Measurements from ENCODE around the gene ARL3.
"Not testable (repeated sequence)": the region's sequence is repeated elsewhere in the genome, so short reads cannot be mapped to it uniquely, and the experiment has no call there.

The ARL3 gene

DNA sequence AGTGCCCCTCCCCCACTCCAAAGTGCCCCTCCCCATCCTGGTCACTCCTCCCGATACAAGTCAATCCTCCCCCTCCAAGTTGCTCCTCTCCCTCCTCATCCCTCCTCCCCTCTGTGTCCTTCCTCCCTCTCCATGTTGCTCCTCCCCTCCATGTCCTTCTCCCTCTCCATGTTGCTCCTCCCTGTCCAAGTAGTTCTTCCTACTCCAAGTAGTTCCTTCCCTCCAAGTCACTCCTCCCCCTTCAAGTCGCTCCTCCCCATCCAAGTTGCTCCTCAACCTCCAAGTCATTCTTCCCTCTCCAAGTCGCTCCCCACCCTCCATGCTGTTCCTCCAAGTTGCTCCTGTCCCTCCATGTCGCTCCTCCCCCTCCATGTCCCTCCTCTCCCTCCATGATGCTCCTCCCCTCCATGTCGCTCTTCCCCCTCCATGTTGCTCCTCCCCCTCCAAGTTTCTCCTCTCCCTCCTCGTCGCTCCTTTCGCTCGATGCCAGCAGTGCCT, 20.9 kb upstream of the ARL3 start:
- DNase-seq (ENCODE audit: low read depth): no peak

GRCh38 chr10:102732661-102733060, 18.5 kb upstream of the ARL3 start:
- DNase-seq (ENCODE audit: low read depth): no peak

GRCh38 chr10:102731222-102731800, 17.1 kb upstream of the ARL3 start:
- DNase-seq (ENCODE audit: low read depth): no peak

GRCh38 chr10:102729029-102730026, 15.1 kb upstream of the ARL3 start:
- DNase-seq (ENCODE audit: low read depth): peak; percentile 18

- DNase-seq (ENCODE audit: low read depth): no peak
These were observed 13.0 kb upstream of the ARL3 start for GRCh38 chr10:102727037-102727818.

DNA sequence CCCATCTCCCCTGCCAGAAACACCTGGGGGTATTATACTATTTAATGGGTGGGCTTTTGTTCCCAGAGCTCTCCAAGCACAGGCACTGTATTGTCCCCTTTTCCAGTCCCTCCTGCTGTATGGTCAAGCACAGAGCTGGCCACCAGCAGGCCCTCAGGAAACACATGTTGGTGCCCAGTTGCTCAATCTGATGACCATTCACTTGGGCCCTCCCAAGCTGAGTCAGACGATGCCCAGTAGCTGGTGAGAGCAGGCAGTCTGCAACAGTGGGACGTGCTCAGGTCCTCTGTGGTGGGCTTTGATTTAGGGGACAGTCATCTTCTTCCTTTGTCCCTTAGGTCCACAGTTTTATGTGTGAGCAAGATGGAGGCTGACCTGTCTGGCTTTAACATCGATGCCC, 12.1 kb upstream of the ARL3 start:
- no peak for DNase-seq (ENCODE audit: low read depth)

DNA sequence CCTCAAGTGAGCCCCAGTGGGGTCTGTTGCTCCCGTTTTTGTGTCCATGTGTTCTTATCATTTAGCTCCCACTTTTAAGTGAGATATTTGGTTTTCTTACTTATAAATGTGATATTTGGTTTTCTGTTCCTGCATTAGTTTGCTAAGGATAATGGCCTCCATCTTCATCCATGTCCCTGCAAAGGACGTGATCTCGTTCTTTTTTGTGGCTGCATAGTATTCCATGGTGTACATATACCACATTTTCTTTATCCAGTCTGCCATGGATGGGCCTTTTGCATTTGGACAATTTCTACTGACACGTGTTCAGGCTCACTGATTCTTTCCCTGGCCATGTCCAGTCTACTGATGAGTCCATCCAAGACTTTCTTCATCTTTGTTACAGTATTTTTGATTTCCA, 9.8 kb upstream of the ARL3 start:
- DNase-seq (ENCODE audit: low read depth): no peak

DNA sequence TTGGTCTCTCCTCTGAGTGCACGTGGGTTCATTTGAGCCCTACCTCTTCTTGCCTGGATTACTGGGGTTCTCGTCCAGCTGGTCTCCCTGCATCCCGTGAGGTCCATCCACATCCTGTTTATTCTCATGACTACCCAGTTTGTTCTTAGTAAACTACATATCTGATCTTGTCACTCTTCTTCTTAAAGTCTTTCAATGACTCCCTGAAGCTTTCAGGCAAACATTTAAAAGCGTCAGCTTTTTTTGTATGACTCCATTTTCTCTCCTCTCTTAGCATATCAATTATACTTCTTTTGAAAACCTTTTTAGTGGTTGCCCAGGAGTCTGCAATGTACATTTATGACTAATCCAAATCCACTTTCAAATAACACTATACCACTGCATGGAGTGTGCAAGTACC, 7.8 kb upstream of the ARL3 start:
- DNase-seq (ENCODE audit: low read depth): no peak

GRCh38 chr10:102720775-102721301, 6.6 kb upstream of the ARL3 start:
- DNase-seq (ENCODE audit: low read depth): no peak

- no peak for DNase-seq (ENCODE audit: low read depth)
These were observed 6.1 kb upstream of the ARL3 start for GRCh38 chr10:102720337-102720736.

DNA sequence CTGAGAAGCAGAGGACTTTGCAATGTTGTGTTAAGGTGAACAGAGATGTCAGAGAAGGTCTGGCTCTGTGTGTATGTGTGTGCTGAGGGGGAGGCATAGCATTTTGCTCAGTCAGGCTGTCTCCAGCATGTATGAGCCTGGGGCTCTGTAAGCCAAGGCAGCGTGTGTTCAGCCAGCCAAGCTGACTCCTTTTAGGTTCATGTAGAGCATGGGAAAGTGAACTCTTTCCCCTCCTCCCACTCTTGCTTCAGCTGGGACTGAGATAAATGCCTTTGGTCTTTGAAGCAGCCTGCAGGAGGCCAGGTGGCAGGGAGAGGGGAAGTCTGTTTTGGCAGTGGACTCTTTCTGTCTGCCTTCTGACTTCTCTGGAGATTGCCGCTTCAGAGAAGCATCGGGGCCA, 4.0 kb upstream of the ARL3 start:
- DNase-seq (ENCODE audit: low read depth): no peak

DNA sequence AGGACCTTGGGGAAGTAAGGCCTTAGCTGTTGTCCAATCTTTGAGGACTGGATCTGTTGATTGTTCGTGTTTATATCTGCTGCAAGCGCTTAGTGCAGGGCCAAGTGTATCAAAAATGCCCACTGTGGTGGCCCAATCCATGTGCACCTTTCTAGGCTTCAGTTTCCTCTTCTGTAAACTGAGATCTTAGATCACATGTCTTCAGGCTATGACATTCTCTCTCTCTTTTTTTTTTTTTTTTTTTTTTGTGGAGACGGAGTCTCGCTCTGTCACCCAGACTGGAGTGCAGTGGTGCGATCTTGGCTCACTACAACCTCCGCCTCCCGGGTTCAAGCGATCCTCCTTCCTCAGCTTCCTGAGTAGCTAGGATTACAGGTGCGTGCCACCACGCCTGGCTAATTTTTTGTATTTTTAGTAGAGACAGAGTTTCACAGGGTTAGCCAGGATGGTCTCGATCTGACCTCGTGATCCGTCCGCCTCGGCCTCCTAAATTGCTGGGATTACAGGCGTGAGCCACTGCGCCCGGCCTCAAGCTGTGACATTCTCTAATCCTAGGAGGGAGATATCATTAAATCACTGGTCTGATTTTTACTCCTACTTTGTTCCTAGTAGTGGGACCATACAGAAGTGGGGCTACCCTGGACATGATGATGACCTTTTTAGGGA, 2.8 kb upstream of the ARL3 start:
- not testable (repeated sequence) for DNase-seq (ENCODE audit: low read depth)

GRCh38 chr10:102715880-102716279, 1.7 kb upstream of the ARL3 start:
- no peak for DNase-seq (ENCODE audit: low read depth)

- DNase-seq (ENCODE audit: low read depth): peak; percentile 29
These were observed 641 bp upstream of the ARL3 start, which contains the start of gene SFXN2 for GRCh38 chr10:102714621-102715455. Gene SFXN2 (plus strand): TSS chr10:102714636. CDS start chr10:102726637, 12,001 bp downstream.

DNA sequence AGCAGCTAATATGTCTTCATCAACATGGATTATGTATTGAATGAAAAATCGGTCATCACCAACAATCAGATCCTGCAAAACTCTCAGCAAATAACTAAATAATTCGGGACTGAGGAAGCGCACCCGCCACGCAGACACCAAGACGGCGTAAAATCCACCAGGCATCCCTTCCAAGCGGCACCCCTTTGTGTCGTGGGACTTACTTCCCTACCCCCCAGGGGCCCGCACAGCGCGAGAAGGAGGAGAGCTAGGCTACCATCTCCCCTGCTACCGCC, 721 bp downstream of the ARL3 start:
- DNase-seq (ENCODE audit: low read depth): no peak

- no peak for DNase-seq (ENCODE audit: low read depth)
These were observed 1.2 kb downstream of the ARL3 start for GRCh38 chr10:102712843-102713538.

- no peak for DNase-seq (ENCODE audit: low read depth)
These were observed 2.1 kb downstream of the ARL3 start for GRCh38 chr10:102712089-102712488.

GRCh38 chr10:102710609-102711008, 3.6 kb downstream of the ARL3 start:
- no peak for DNase-seq (ENCODE audit: low read depth)

DNA sequence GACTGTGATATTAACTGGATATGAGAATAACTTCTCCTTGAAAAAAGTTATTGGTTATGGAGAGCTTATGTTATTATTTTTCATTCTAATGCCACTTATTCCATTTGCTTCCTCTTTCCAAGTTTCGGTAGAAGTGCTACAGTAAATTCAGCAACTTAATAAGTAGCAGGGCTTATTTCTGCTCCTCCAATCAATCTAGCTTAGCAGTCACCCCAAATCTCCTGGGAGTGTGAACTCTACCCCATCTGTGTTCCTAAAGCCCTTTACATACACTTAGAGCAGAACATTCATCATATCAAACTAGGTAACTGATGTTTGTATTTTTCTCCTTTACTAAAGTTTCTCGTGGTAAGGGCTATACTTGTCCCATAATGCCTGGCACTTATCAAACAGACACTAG, 8.7 kb downstream of the ARL3 start:
- DNase-seq (ENCODE audit: low read depth): no peak

- no peak for DNase-seq (ENCODE audit: low read depth)
These were observed 9.3 kb downstream of the ARL3 start for GRCh38 chr10:102704915-102705314.
